GM21576 (cell line): Measurements from ENCODE around the gene S1PR2.
"Not testable (repeated sequence)": the region's sequence is repeated elsewhere in the genome, so short reads cannot be mapped to it uniquely, and the experiment has no call there.

Experiments
- ATAC-seq: cut with Tn5 transposase; IDR thresholded peaks from one replicate; pipeline ENCODE4 v1.9.1; 2021; ENCODE audit warnings: mild to moderate bottlenecking, moderate library complexity; ENCODE audit not compliant: unreplicated experiment

The S1PR2 gene

DNA sequence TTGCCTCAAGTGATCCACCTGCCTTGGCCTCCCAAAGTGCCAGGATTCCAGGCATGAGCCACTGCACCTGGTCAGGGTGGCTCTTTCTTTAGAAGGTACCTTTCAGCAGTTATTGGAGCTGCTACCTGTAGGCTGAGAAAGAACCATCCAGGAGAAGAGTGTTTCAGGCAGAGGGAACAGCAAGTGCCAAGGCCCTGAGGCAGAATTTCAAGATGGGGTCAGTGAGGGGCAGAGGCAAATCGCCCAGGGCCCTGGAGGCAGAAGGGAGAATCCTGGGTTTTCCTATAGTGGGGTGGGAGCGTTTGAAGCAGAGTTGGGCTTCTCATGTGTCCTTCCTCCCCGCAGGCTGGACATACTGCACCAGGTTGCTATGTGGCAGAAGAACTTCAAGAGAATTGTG, 23.1 kb upstream of the S1PR2 start:
- no peak for ATAC-seq

DNA sequence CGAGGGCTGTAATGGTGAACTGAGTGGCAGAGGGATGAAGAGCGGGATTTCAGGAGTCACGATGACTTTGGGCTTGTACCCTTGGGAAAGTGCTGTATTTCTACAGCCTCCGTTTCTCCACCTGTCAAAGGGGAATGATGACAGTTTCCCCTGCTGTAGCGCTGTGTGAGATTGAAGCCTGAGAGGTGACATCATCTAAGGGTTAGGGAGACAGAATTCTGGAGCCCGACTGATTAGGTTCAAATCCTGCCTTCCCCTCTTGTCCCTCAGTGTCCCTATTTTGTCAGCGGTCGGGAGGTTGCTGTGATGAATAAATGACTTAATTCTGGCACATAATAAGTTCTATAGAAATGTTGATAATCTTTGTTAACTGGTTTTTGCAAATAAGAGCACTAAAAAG, 21.6 kb upstream of the S1PR2 start:
- no peak for ATAC-seq

DNA sequence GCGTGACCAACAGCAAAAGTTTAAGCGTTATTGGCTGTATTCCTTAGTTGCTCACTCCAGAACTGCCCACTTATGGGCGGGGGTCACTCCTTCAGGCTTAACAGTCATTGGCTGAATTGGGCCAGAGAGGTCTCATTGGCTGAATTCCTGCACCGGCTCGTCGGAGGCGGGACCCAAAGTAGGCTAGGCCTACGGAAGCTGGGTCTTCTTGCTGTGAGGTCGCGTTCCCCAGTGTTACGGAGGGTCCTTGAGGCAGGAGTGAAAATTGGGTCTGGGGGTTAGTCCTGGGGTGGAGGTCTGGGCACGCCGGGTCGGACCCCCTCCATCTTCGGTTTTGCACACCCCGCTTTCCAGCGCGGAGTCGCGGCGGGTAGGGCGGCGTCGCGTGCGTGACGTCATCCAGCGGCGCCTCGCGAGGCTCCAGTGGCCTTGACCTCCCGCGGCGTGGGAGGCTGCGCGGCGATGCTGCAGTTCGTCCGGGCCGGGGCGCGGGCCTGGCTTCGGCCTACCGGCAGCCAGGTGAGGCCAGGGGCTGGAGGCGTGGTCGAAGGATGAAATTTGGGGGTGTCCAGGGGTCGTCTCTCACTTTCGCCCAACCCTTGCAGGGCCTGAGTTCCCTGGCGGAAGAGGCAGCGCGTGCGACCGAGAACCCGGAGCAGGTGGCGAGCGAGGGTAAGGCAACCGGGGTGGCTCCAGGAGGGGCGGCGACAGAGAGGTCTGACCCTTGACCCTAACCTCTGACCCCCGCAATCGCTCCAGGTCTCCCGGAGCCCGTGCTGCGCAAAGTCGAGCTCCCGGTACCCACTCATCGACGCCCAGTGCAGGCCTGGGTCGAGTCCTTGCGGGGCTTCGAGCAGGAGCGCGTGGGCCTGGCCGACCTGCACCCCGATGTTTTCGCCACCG, 20.9 kb upstream of the S1PR2 start, which contains the start of gene MRPL4:
Gene MRPL4, plus strand, starts transcription at position 423 of the 903 bp plus-strand sequence. Its CDS starts 40 bp downstream, at position 463.
- ATAC-seq: peak; percentile 85

DNA sequence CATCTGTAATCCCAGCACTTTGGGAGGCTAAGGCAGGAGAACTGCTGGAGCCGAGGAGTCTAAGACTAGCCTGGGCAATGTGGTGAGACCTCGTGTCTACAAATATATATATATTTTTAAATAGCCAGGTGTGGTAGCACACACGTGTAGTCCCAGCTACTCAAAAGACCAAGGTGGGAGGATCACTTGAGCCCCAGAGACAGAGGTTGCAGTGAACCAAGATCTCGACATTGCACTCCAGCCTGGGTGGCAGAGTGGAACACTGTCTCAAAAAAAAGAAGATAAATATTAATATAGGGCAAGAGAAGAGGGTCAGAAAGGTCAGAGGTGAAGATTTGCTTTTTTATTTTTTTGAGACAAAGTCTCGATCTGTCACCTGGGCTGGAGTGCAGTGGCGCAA, 15.4 kb upstream of the S1PR2 start:
- no peak for ATAC-seq

DNA sequence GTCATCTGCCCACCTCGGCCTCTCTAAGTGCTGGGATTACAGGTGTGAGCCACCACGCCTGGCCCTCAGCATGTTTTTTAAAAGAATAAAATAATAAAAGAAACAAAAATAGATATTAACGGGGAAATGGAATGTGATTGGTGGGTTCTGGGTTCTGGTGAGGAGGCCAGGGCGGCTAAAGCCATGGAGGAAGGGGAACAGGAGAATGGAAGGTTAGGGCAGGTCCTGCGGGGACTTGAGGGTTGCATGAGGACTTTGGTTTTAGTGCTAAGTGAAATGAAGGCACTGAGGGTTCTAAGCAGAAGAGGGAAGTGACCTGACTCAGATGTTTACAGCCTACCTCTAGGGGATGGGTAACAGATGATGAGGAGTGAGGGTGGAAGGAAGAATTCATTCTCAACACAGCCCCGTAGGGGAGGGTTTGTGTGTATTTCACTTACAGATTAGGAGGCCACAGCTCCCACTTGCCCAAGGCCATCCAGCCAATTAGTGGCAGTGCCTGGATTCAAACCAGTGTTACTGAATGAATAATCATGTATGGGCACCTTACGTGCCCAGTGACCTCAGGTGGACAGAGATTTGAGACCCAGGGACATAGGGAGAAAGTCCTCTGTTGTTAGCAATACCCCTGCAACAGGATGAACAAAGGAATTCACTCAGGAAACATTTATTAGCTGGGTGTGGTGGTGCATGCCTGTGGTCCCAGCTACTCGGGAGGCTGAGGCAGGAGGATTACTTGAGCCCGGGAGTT, 14.2 kb upstream of the S1PR2 start:
- no peak for ATAC-seq

DNA sequence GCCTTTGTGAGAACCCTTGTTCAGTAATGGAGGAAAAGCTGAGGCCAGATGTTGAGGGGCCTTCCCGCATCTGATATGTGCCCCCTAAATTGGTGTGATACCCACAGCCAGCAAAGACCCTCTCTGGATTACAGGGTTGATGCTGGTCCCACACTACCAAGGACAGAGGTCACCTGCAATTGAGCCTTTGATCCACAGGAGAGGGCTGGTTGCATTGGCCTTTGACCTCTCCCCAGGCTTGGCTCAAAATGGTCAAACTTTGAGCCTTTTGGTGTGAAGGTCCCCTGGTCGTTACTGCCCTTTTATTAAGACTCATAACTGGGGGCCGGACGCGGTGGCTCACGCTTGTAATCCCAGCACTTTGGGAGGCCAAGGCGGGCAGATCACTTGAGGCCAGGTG, 12.5 kb upstream of the S1PR2 start:
- no peak for ATAC-seq

DNA sequence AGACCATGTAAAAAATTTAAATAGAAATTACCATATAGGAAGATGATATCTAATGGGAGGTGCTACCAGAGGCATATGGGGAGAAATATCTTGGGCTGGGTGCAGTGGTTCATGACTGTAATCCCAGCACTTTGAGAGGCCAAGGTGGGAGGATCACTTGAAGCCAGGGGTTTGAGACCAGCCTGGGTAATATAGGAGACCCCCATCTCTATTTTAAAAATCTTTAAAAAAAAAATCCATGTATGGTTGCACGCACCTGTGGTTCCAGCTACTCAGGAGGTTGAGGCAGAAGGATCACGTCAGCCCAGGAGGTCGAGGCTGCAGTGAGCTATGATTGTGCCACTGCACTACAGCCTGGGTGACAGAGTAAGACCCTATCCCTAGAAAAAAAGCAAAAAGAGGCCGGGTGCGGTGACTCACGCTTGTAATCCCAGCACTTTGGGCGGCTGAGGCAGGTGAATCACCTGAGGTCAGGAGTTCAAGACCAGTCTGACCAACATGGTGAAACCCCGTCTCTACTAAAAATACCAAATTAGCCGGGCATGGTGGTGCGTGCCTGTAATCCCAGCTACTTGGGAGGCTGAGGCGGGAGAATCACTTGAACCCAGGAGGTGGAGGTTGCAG, 10.8 kb upstream of the S1PR2 start:
- ATAC-seq: not testable (repeated sequence)

DNA sequence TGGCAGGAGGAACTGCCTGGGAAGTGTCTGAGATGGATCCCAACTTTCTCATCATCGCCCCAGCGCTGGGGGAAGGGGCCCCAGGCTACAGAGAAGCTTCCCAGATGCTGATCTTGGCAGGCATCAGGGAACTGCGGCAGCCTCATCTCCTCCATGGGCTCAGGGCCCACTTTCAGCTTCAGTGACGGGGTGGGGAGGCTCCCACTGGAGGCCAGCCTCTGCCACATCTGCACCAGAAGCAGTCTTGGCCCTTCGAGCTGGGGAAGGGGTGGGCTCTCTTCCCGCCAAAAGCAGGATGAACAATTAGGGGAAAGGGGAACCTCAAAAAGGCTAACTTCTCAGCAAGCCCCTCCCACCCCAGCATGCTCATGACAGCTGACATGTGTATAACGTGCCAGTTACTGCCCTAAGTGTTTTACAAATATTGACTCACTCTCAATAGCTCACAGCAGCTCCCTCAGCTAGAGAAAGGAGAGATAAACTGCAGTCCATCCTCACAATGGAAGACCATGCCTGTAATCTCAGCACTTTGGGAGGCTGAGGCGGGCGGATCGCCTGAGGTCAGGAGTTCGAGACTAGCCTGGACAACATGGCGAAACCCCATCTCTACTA, 7.1 kb upstream of the S1PR2 start:
- no peak for ATAC-seq

DNA sequence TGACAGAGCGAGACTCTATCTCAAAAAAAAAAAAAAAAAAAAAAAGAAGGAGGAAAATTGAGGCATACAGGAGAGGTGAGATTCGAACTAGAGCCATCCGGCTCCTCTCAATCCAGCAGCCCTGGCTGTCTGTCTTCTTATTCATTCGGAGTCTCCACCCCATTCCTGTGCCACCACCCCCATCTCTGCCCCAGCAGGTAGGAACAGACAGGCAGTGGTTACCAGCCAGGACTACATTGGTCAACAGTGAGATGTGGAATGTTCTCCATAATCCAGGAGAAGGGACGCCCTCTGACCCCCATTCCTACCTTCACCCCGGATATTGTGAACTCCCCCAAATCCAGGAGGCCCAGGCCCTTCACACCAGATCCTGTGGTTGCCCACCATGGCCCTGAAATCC, 6.6 kb upstream of the S1PR2 start:
- ATAC-seq: no peak

DNA sequence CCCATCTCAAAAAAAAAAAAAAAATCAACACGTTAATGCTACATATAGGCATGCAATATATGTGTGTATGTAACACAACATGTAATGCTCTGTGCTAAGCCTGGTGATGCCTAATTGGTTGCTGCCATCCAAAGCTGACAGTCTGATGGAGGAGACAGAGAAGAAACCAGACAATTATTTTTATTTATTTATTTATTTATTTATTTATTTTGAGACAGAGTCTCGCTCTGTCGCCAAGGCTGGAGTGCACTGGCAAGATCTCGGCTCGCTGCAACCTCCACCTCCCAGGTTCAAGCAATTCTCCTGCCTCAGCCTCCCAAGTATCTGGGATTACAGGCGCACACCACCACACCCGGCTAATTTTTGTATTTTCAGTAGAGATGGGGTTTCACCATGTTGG, 4.3 kb upstream of the S1PR2 start:
- ATAC-seq: not testable (repeated sequence)

DNA sequence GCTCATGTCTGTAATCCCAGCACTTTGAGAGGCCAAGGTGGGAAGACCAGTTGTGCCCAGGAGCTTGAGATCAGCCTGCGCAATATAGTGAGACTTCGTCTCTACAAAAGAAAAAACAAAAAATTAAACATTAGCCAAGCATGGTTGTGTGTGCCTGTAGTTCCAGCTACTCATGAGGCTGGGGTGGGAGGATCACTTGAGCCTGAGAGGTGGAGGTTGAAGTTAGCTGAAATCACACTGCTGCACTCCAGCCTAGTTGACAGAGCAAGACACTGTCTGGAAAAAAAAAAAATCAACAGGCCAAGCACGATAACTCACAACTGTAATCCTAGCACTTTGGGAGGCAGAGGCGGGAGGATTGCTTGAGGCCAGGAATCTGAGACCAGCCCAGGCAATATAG, 3.9 kb upstream of the S1PR2 start:
- no peak for ATAC-seq

DNA sequence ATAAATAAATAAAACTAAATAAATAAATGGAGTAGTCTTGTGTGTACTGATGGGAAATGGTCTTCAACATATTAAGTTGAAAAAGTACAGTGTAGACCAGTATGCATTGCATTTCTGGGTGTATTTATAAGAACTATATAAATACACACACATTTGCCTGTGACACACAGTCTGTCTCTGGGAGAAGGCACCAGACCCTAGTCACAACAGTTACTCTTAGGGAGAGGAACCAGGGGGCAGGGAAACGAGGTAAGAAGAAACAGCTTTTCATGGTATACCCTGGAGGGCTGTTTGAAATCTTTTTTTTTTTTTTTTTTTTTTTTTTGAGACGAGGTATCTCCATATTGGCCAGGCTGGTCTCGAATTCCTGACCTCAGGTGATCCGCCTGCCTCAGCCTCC, 2.8 kb upstream of the S1PR2 start:
- ATAC-seq: no peak

DNA sequence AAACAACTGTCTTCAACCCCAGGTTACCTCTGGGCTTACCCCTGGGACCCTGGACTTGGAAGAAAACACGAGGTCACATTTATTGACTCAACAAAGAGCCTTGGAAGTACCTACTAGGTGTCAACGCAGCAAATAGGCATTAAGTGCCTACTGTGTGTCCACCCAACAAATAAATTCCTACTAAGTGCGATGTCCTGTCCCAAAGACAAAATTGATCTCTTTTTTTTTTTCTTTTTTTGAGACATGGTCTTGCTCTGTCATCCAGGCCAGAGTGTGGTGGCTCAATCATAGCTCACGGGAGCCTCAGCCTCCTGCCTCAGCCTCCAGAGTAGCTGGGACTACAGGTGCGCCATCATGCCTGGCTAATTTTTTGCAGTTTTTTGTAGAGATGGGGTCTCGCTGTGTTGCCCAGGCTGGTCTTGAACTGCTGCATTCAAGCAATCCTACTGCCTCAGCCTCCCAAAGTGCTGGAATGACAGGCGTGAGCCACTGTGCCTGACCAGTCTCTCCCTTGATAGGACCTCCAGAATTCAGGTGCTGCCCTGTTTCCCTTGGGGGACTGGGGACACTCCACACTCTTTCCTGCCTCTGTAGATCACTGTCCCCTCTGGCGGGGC, 589 bp upstream of the S1PR2 start:
- ATAC-seq: no peak

DNA sequence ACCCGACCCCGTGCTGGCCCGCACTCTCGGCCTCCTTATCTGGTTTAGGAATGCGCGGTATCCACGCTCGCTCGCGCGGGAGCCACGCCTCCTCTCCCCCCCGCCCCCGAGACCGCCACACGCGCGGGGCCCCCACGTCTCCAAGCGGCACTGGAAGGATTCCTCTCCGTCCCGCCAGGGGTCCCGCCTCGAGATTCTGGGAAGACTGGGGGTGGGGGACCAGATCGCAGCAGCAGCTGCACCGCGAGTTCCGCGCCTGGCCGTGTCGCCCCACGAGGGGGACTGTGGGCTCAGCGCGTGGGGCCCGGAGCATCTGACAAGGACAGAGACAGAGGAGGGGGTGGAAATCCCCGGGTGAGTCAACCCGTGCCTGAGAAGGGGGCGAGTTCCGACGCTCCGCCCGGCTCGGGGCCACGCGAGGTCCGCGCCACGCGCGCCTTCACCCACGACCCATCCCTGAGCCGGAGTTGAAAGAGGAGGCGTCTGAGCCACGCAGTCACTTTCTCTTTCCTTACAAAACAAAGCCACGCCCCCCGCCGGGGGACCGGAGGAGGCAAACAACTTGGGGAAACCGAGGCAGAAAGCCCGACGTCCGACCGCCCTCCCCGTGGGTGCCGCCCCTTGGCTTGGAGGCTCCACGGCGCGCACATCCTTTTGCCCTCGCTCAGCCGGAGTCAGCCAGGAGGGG, 814 bp downstream of the S1PR2 start:
- ATAC-seq: no peak

DNA sequence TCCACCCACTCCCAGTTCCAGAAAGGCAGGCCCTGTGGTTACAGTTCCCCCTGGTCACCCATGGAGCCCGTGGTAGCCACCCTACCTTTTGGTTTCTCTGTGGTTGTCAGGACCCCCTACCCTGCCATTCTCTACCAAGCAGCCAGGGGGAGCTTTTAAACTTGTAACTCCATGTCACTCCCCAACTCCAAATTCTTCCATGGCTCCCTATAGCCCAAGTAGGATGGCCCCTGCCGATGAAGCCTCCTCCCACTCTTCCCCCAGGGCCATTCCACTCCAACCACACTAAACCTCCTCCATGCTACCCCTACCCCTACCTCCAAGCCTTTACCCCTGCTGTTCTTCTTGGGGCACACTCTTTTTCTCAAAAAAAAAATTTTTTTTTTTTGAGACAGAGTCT, 2.2 kb downstream of the S1PR2 start:
- no peak for ATAC-seq

DNA sequence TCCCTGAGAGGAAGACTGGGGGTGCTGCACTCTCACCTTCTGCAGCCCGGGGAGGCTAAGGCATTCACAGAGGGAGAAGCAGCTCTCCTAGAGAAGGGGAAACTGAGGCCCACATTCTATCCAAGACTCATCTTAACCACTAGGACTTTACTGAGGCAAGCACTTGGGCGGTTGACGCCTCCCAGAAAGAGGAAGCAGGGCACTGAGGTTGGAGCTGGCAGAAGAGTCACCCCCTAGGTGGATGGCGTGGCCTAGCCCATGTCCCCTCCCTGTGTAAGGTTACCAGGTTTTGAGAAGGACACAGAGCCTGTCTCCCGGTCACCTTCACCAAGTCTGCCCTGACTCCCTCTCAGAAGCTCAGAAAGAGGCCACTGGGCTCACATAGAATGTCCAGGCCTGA, 2.7 kb downstream of the S1PR2 start:
- ATAC-seq: no peak

DNA sequence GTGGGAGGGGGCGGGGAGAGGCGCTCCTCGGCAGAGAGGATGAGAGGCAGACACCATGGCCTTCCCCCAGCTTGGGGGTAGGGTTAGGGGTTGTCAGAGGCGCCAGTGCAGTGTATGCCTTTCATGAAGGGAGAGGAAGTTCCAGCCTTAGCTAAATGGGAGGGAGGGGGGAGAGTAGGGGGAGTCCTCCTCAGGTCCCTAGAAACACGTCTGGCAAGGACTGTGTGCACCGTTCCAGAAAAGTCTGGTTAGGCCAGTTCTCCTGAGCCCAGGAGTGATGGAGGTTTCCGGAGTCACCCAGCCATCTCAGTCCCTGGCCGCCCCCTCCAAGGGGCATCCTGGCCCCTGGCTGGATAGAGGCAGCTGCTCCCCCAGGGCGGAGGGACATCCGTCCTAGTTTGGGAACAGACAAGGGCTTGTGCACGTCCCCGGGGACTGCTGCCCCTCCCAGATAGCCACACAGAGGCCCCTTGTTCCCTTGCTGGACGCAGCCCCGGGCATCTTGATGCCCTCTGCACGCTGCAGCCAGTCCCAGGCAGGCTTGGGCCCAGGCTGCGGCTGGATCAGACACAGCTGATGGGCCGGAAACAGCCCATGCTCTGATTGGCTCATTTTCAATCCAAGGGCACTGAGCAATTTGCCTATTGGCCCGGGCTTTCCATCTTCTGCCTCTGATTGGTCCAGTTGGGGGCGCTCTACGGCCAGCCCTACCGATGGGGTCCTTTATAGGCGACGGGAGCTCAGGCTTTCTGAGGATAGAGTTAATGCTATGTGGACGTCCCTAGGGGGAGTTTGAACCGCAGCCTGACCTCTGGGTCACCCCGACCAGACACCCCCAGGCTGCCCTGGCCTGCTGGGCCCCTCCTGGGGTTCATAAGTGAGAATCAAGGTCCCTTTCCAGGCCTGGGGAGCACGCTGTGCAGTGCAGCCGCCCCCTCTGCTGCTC, 3.8 kb downstream of the S1PR2 start:
- ATAC-seq: no peak

DNA sequence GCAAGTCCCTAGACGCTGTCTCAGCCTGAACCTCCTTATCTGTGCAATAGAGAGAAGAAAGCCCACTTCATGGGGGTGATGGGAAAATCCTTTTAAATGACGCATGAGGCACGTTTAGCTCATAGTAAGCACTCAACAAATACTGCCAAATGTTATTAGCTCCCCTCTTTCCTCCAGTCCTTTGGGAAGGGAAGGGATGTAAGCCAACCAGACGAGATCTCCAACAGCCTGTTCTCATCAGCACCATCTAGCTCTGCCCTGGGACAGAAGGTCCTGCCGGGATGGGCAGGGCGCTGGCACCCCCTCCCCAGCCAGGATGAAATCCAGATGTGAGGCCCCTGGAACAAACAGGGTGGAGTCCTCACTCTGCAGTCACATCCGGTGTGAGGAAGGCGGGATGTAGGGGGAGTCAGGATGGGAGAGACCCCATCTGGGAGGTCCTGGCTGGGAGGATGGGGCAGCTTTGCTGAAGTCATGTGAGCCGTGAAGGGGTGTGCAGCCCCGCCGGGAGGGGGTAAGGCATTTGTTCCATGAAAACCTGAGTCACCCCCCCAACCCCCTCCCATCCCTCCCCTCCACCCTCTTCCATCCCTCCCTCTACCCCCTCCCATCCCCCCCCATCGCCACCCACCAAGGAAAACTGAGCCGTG, 4.6 kb downstream of the S1PR2 start:
- no peak for ATAC-seq

DNA sequence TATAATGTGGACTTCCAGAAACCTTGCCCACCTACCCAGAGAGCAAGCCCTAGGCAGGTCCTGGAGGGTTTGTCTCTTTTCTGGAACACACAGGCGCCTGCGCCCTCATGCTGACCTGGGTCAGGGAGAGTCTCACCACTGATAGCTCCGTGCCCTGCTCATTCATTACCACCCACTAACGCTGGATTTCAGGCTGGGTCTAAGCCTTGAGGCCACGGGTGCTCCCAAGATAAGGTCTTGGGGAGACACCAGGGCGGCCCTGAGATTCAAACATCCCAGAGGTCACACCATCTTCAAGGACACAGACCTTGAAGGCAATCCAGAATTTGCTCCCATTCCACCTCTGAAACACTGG, 5.1 kb downstream of the S1PR2 start:
- no peak for ATAC-seq
